A673 (cell line): ENCODE measurements around the gene CAMK1D.

Source experiments
- CTCF ChIP-seq: fragments of 300-800, 200-600 bp; sonication (generic); conservative IDR thresholded peaks from 2 replicates; pipeline ENCODE4 v1.5.1; 2017; ENCODE audit warnings: low read depth, mild to moderate bottlenecking, antibody characterized with exemption, low read length, moderate library complexity, mixed read lengths
- EZH2 ChIP-seq: fragments of 200-600 bp; sonication (generic); IDR thresholded peaks from 2 replicates; pipeline ENCODE4 v1.6.1; 2017; ENCODE audit warnings: borderline replicate concordance, low read depth, mild to moderate bottlenecking, mixed read lengths, antibody characterized with exemption, low read length; ENCODE audit not compliant: poor library complexity, severe bottlenecking

- TF ChIP-seq CTCF: no peak
- TF ChIP-seq EZH2: no peak
Measured at GRCh38 chr10:12459762-12460161, 110.4 kb downstream of the CAMK1D start.
